H1 (cell line): ENCODE measurements around the gene RXRA. TPM values are rescaled to one million over a fixed set of nuclear protein-coding genes. Genes with fewer than 3 reads are reported as not detected.

ENCODE experiments used
- CHD1 ChIP-seq: IDR thresholded peaks from 2 replicates; pipeline ENCODE4 v1.6.1; 2012; ENCODE audit warnings: low read depth, low read length, improper control_type of control experiment
- polyA plus RNA-seq, 7 experiments: library from polyadenylated mRNA; depleted of rRNA in 3 of 7; stranded (reverse) in 5 of 7; unstranded in 2 of 7; fragments of >200 nt in 5 of 7; fragments of 200-250 nt in 2 of 7; gene quantifications; 1 replicate in 5 of 7; 2 replicates in 1 of 7; 4 replicates in 1 of 7; pipeline versions ENCODE4 v1.2.1 to v1.2.3, GENCODE V29; 2011 to 2013; ENCODE audit warnings: missing spikeins in 2 of 7, mixed read lengths in 2 of 7
- total RNA-seq: library from RNA; stranded (reverse); fragmentation: NEBNext Ultra II Directional; extraction: Animal tissue kit (Norgen Biotek cat#: 25700); gene quantifications from 2 replicates; pipeline ENCODE4 v1.2.1, GENCODE V29; 2021

The RXRA gene
- total and polyA plus RNA-seq, 2 of the 8 experiments (the other 6 are each of a cell fraction or from before 2014, with no cell fraction given): 9.8 to 29.4 TPM

- TF ChIP-seq CHD1: no peak
- TF ChIP-seq, all 59 proteins: peak for 0
Measured at GRCh38 chr9:134385915-134386314, 59.7 kb downstream of the RXRA start (continued).
